ENCODE measurements around the gene RASGRP3.

GRCh38 chr2:33577668-33578067, 101.2 kb downstream of the RASGRP3 start:
- TF ChIP-seq CTCF (IDR thresholded peaks at IDR 0.05) (no peak), POLR2A (IDR thresholded peaks at IDR 0.05) (no peak)

All from lower leg skin (tissue), 3 donors.